HG02938 (cell line): ENCODE data around the gene DDAH2.

Source experiments
- ATAC-seq: cut with Tn5 transposase; IDR thresholded peaks from one replicate; pipeline ENCODE4 v1.9.1; 2021; ENCODE audit warnings: mild to moderate bottlenecking, moderate library complexity; ENCODE audit not compliant: unreplicated experiment

Gene DDAH2

GRCh38 chr6:31728767-31729514 lies at the start of gene DDAH2:
TSS of gene DDAH2 (minus strand) at chr6:31729299. CDS start at chr6:31729161, 138 bp downstream.
- ATAC-seq, result peak; percentile 5

- ATAC-seq, result no peak
Measured at GRCh38 chr6:31778193-31778592, 49.1 kb upstream of the DDAH2 start.

- ATAC-seq, result no peak
Measured at GRCh38 chr6:31777667-31778050, 48.6 kb upstream of the DDAH2 start.

GRCh38 chr6:31776989-31777666 lies 48.0 kb upstream of the DDAH2 start, which contains the start of gene VWA7:
TSS of gene VWA7 (minus strand) at chr6:31777328. CDS start at chr6:31776779, 549 bp downstream.
- peak; percentile 62 for ATAC-seq

GRCh38 chr6:31776485-31776988 lies 47.4 kb upstream of the DDAH2 start:
- ATAC-seq, result no peak

GRCh38 chr6:31775633-31776484 lies 46.8 kb upstream of the DDAH2 start:
- no peak for ATAC-seq

- no peak for ATAC-seq
Measured at GRCh38 chr6:31775184-31775583, 46.1 kb upstream of the DDAH2 start.

- ATAC-seq, result no peak
Measured at GRCh38 chr6:31771992-31772358, 42.9 kb upstream of the DDAH2 start.

GRCh38 chr6:31770860-31771259 lies 41.8 kb upstream of the DDAH2 start:
- no peak for ATAC-seq

- ATAC-seq, result no peak
Measured at GRCh38 chr6:31769684-31770371, 40.7 kb upstream of the DDAH2 start.

- ATAC-seq, result no peak
Measured at GRCh38 chr6:31768363-31769257, 39.5 kb upstream of the DDAH2 start.

GRCh38 chr6:31767096-31767645 lies 38.1 kb upstream of the DDAH2 start:
- no peak for ATAC-seq

- no peak for ATAC-seq
Measured at GRCh38 chr6:31765910-31766794, 37.1 kb upstream of the DDAH2 start.

- ATAC-seq, result no peak
Measured at GRCh38 chr6:31765559-31765909, 36.4 kb upstream of the DDAH2 start.

GRCh38 chr6:31764198-31764597 lies 35.1 kb upstream of the DDAH2 start:
- no peak for ATAC-seq

- ATAC-seq, result no peak
Measured at GRCh38 chr6:31763619-31763940, 34.5 kb upstream of the DDAH2 start.

- ATAC-seq, result no peak
Measured at GRCh38 chr6:31762878-31763618, 33.9 kb upstream of the DDAH2 start.

GRCh38 chr6:31762356-31762755 lies 33.3 kb upstream of the DDAH2 start, which contains the start of gene SAPCD1:
TSS of gene SAPCD1 (plus strand) at chr6:31762656. CDS start at chr6:31763055, 399 bp downstream.
- ATAC-seq, result no peak
